ENCODE data around the gene MUC4.
"Not testable (repeated sequence)": the region's sequence is repeated elsewhere in the genome, so short reads cannot be mapped to it uniquely, and the experiment has no call there.

The MUC4 gene

DNA sequence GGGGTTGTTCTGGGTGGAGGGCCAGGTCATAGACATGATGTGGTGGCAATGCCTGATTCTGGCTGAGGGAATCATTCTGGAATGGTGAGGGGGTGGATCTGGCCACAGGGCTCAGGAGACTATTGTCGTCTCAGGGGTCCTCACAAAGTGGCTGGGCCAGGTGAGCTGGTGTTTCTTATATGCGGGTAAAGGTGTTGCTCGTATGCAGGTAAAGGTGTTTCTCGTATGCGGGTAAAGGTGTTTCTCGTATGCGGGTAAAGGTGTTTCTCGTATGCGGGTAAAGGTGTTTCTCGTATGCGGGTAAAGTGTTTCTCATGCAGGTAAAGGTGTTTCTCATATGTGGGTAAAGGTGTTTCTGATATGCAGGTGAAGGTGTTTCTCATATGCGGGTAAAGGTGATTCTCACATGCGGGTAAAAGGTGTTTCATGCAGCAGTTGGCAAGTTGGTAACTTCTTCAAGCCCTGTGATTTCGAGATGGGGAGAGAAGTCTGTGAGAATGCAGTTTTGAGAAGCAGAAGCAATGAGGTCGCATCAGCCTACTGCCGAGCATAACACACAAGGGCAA lies 10.5 kb upstream of the MUC4 start:
- TF ChIP-seq ZFX (IDR thresholded peaks at IDR 0.05) = no peak
- TF ChIP-seq, protein P1, sequence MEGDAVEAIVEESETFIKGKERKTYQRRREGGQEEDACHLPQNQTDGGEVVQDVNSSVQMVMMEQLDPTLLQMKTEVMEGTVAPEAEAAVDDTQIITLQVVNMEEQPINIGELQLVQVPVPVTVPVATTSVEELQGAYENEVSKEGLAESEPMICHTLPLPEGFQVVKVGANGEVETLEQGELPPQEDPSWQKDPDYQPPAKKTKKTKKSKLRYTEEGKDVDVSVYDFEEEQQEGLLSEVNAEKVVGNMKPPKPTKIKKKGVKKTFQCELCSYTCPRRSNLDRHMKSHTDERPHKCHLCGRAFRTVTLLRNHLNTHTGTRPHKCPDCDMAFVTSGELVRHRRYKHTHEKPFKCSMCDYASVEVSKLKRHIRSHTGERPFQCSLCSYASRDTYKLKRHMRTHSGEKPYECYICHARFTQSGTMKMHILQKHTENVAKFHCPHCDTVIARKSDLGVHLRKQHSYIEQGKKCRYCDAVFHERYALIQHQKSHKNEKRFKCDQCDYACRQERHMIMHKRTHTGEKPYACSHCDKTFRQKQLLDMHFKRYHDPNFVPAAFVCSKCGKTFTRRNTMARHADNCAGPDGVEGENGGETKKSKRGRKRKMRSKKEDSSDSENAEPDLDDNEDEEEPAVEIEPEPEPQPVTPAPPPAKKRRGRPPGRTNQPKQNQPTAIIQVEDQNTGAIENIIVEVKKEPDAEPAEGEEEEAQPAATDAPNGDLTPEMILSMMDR (conservative IDR thresholded peaks at IDR 0.05) = no peak
- no peak overlapping the region for H3K27ac ChIP-seq

DNA sequence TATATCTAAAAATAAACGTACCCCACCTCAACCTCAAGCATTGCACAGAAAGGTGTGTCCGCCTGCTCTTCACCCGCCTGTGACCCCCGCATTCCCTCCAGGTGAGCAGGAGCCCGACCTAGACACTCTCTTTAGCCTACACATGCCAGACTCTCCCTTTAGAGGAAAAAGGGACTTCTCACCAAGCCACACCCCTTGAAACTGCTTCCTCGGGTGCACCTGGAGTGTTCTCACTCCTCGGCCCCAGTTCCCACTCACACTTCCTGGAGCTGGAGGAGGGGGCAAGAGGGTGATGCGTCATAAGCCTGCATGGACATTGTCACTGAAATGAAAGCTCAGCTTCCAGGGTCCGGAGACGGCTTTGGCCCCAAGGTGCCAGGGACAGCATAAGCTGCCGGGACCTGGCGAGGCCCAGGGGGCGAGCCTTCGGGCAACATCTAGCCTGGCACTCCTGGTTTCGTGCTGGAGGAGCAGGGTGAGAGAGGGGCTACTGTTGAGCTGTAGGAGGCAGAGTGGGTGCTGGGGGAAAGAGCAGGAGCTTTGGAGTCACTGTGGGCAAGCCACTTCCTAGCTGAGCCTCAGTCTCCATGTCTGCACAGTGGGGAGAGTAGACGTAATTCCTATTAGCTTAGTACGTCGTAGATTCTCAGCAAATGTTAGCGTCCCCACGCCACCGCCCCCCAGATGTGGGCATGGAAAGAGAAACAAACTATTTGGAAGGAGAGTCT lies 9.8 kb upstream of the MUC4 start:
- H3K27ac ChIP-seq = no peak overlapping the region

DNA sequence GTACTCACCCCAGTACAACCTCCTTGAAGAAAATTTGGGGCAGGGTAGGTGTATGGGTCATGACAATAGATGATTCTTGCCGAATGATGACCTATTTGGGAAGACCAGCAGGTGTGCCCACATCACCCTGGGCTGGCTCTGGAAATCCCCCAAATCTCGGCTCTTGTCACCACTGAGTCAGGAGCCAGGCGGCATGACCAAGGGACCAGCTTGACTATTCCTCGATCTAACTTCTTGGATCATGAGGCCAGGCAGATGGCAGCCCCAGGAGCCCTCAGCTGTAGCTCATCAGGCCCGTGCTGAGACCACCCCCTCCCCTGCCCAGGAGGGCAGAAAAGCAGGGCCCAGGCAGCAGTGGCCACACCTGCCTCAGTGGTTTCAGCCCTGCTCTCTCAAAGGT lies 9.2 kb upstream of the MUC4 start:
- TF ChIP-seq, protein P1 (conservative IDR thresholded peaks at IDR 0.05) = no peak
- TF ChIP-seq ZFX (IDR thresholded peaks at IDR 0.05) = no peak
- no peak overlapping the region for H3K27ac ChIP-seq

More for the DNA sequence above, 9.8 kb upstream of the MUC4 start:
- no peak for TF ChIP-seq ZFX (IDR thresholded peaks at IDR 0.05)
- TF ChIP-seq, protein P1 (conservative IDR thresholded peaks at IDR 0.05) = no peak

DNA sequence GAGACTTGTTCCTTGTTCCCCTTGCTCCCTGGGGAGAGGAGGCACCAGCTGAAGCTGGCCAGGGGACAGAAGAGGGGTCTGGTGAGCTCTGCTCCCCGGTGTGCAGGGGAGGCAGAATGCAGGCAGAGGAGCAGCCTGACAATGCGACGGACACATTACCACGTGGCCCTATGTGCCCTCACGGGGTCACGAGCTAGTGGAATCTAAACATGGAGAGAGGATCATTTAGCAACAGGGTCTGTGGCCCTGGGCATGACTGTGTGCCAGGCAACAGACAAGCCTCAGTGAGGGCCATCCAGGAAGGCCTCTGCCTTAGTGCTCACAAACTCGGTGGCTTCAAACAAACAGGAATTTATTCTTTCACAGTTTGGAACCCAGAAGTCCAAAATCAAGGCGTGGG lies 8.5 kb upstream of the MUC4 start:
- no peak overlapping the region for H3K27ac ChIP-seq
- TF ChIP-seq, protein P1 (conservative IDR thresholded peaks at IDR 0.05) = no peak
- no peak for TF ChIP-seq ZFX (IDR thresholded peaks at IDR 0.05)

DNA sequence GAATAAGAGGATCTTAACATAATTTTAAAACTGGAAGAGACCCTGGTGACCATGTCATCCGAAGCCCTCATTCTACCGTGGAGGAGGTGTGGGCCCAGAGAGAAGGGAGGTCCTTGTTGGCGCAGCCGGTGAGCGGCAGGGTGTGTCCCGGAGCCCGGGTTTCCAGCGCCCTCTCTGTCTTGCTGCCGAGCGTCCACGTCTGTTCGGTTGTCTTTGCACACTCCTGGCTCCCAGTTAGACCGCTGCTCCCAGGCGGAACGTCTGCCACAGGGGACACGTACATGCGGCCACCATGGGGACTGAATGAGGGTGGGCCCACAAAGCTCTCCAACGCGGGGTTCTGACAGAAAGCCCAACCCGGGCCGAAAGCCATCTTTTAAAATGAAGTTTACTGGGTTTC lies 6.6 kb upstream of the MUC4 start:
- no peak overlapping the region for H3K27ac ChIP-seq
- TF ChIP-seq, protein P1 (conservative IDR thresholded peaks at IDR 0.05) = no peak

DNA sequence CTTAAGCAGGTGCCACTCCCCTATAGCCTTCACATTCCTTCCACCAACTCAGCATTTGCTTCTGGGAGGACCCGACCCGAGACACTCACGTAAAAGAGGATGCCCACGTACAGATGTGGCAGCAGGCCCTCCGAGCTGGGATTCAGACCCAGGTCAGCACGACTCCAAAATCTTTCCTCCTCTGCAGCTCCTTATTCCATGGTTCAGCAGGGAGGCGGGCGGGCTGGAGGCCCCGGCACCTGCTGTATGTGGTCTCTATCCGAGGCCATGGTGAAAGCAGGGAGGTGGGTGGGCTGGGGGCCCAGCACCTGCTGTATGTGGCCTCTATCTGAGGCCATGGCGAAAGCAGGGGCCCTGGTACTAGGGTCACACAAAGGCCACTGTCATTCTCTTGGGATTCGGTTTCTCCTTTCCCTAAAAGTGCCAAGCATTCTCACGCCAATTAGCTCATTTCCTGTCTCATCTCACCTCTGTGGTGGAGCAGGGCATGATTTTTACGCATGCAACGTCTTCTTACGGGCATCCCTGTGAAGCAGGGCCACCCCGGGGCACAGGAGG lies 5.9 kb upstream of the MUC4 start:
- no peak overlapping the region for H3K27ac ChIP-seq
- TF ChIP-seq, protein P1 (conservative IDR thresholded peaks at IDR 0.05) = no peak
- TF ChIP-seq ZFX (IDR thresholded peaks at IDR 0.05) = no peak

DNA sequence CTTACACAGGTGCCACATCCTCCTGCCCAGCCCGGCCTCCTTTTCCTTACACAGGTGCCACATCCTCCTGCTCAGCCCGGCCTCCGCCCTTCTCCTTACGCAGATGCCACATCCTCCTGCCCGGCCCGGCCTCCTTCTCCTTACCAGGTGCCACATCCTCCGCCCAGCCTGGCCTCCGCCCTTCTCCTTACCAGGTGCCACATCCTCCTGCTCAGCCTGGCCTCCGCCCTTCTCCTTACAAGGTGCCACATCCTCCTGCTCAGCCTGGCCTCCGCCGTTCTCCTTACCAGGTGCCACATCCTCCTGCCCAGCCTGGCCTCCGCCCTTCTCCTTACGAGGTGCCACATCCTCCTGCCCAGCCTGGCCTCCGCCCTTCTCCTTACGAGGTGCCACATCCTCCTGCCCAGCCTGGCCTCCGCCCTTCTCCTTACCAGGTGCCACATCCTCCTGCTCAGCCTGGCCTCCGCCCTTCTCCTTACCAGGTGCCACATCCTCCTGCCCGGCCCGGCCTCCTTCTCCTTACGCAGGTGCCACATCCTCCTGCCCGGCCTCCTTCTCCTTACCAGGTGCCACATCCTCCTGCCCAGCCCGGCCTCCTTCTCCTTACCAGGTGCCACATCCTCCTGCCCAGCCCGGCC lies 4.7 kb upstream of the MUC4 start:
- H3K27ac ChIP-seq = not testable (repeated sequence)
